ENCODE results near the gene MRPL17.
A peak's percentile ranks its signal among the peaks of the same experiment; 100 is the strongest.
"Not testable (repeated sequence)": the region's sequence is repeated elsewhere in the genome, so short reads cannot be mapped to it uniquely, and the experiment has no call there.

The MRPL17 gene

GRCh38 chr11:6719576-6719975, 36.4 kb upstream of the MRPL17 start:
- Mint-ChIP-seq H3K4me3 (no peak overlapping the region), H3K27me3 (ENCODE audit: low read depth, poor library complexity) (peaks cover 18% of the 10 kb centered on the region), H3K9me3 (peaks cover 9% of the 10 kb centered on the region), H3K27ac (no peak overlapping the region), H3K4me1 (no peaks in the 10 kb centered on the region), H3K36me3 (ENCODE audit: low read depth) (no peaks in the 10 kb centered on the region)
- no peak for DNase-seq
- TF ChIP-seq CTCF (IDR thresholded peaks at IDR 0.05): no peak

GRCh38 chr11:6717426-6717825, 34.3 kb upstream of the MRPL17 start:
- peaks cover 17% of the 10 kb centered on the region for H3K27me3 Mint-ChIP-seq (ENCODE audit: low read depth, poor library complexity)
- H3K9me3 Mint-ChIP-seq: peaks cover 16% of the 10 kb centered on the region
- no peak overlapping the region for H3K4me3 Mint-ChIP-seq
- no peaks in the 10 kb centered on the region for H3K4me1 Mint-ChIP-seq
- H3K36me3 Mint-ChIP-seq (ENCODE audit: low read depth): peaks cover 3% of the 10 kb centered on the region
- no peak overlapping the region for H3K27ac Mint-ChIP-seq
- no peak for TF ChIP-seq CTCF (IDR thresholded peaks at IDR 0.05)
- DNase-seq: no peak

- H3K36me3 Mint-ChIP-seq (ENCODE audit: low read depth): peaks cover 11% of the 10 kb centered on the region
- H3K4me3 Mint-ChIP-seq, H3K4me1 Mint-ChIP-seq, H3K27ac Mint-ChIP-seq: not testable (repeated sequence)
- H3K9me3 Mint-ChIP-seq: peaks cover 24% of the 10 kb centered on the region
- H3K27me3 Mint-ChIP-seq (ENCODE audit: low read depth, poor library complexity): peaks cover 13% of the 10 kb centered on the region
- peak; percentile 17 for DNase-seq
Observed at GRCh38 chr11:6711552-6711951, 28.4 kb upstream of the MRPL17 start.

- H3K9me3 Mint-ChIP-seq: peaks cover 18% of the 10 kb centered on the region
- H3K27ac Mint-ChIP-seq: no peak overlapping the region
- DNase-seq: no peak
- peaks cover 11% of the 10 kb centered on the region for H3K36me3 Mint-ChIP-seq (ENCODE audit: low read depth)
- peaks cover 7% of the 10 kb centered on the region for H3K4me1 Mint-ChIP-seq
- no peak for TF ChIP-seq CTCF (IDR thresholded peaks at IDR 0.05)
- peaks cover 7% of the 10 kb centered on the region for H3K27me3 Mint-ChIP-seq (ENCODE audit: low read depth, poor library complexity)
- no peak overlapping the region for H3K4me3 Mint-ChIP-seq
Observed at GRCh38 chr11:6708876-6709275, 25.7 kb upstream of the MRPL17 start.

DNA sequence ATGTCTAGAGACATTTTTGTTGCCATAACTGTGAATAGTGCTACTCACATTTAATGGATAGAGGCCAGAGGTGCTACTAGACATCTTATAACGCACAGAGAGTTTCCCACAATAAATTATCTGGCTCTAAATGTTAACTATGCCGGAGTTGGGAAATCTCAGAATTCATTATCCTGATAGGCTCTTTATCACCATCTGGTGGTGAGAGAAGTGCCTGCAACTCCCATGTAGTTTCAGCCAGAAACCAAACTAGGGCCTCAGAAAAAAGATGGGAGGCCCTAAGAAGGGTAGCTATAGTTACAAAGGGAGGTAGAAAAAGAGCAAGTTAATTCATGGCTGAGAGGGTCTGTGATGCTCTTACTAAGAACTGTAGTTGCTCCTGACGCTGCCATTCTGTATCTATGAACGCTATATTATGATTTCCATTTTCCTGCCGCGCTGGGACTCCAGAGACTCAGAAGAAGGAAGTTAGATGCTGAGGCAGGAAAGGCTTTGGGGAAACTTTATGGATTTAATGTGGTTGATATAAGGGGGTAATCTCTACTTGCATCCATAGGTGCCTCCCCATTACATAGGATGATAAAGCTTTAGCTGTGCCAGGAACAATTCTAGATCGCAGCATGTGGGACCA, 22.9 kb upstream of the MRPL17 start:
- Mint-ChIP-seq H3K36me3 (ENCODE audit: low read depth) (no peaks in the 10 kb centered on the region), H3K27ac (no peak overlapping the region), H3K4me3 (no peak overlapping the region), H3K27me3 (ENCODE audit: low read depth, poor library complexity) (peaks cover 9% of the 10 kb centered on the region), H3K9me3 (peaks cover 4% of the 10 kb centered on the region), H3K4me1 (peaks cover 22% of the 10 kb centered on the region)
- DNase-seq: peak; percentile 65
- TF ChIP-seq CTCF (IDR thresholded peaks at IDR 0.05): peak; percentile 93

GRCh38 chr11:6703247-6704063, 20.3 kb upstream of the MRPL17 start:
- no peak overlapping the region for H3K4me3 Mint-ChIP-seq
- TF ChIP-seq CTCF (IDR thresholded peaks at IDR 0.05): peak; percentile 34
- H3K36me3 Mint-ChIP-seq (ENCODE audit: low read depth): no peaks in the 10 kb centered on the region
- H3K9me3 Mint-ChIP-seq: no peaks in the 10 kb centered on the region
- DNase-seq: peak; percentile 23
- H3K27me3 Mint-ChIP-seq (ENCODE audit: low read depth, poor library complexity): peaks cover 4% of the 10 kb centered on the region
- H3K27ac Mint-ChIP-seq: no peak overlapping the region
- H3K4me1 Mint-ChIP-seq: peaks cover 22% of the 10 kb centered on the region

GRCh38 chr11:6701955-6702354, 18.8 kb upstream of the MRPL17 start:
- peaks cover 22% of the 10 kb centered on the region for H3K4me1 Mint-ChIP-seq
- H3K27ac Mint-ChIP-seq; H3K9me3 Mint-ChIP-seq; H3K4me3 Mint-ChIP-seq; H3K36me3 Mint-ChIP-seq (ENCODE audit: low read depth); DNase-seq; H3K27me3 Mint-ChIP-seq (ENCODE audit: low read depth, poor library complexity): not testable (repeated sequence)

All from nephron progenitor cell (in vitro differentiated cells).